ENCODE data around the gene LARP1. TPM values are rescaled to one million over a fixed set of nuclear protein-coding genes. Genes with fewer than 3 reads are reported as not detected.

LARP1 gene
- total RNA-seq, 1 donor from 2014 or later = 249 TPM

- Mint-ChIP-seq H3K4me3 (no peak overlapping the region), H3K27me3 (ENCODE audit: low read depth) (no peaks in the 10 kb centered on the region), H3K9me3 (no peaks in the 10 kb centered on the region), H3K36me3 (no peaks in the 10 kb centered on the region), H3K27ac (no peak overlapping the region), H3K4me1 (peaks cover 20% of the 10 kb centered on the region)
- TF ChIP-seq CTCF (IDR thresholded peaks at IDR 0.05; ENCODE audit: unreplicated experiment) = no peak
- DNase-seq (ENCODE audit: low spot score in 2 of 2, unreplicated experiment in 2 of 2) = no peak
Observed at GRCh38 chr5:154779105-154779504, 23.9 kb downstream of the LARP1 start.

GRCh38 chr5:154780128-154780527 is 25.0 kb downstream of the LARP1 start:
- TF ChIP-seq CTCF (IDR thresholded peaks at IDR 0.05; ENCODE audit: unreplicated experiment) = no peak
- H3K27me3 Mint-ChIP-seq (ENCODE audit: low read depth) = no peaks in the 10 kb centered on the region
- H3K36me3 Mint-ChIP-seq = no peaks in the 10 kb centered on the region
- H3K9me3 Mint-ChIP-seq = no peaks in the 10 kb centered on the region
- peak overlapping the region; percentile 13 for H3K27ac Mint-ChIP-seq
- peaks cover 24% of the 10 kb centered on the region for H3K4me1 Mint-ChIP-seq
- no peak overlapping the region for H3K4me3 Mint-ChIP-seq
- no peak for DNase-seq (ENCODE audit: low spot score in 2 of 2, unreplicated experiment in 2 of 2)

GRCh38 chr5:154782326-154782725 is 27.1 kb downstream of the LARP1 start:
- H3K4me1 Mint-ChIP-seq = peaks cover 27% of the 10 kb centered on the region
- H3K27ac Mint-ChIP-seq = peak overlapping the region; percentile 16
- DNase-seq (ENCODE audit: low spot score in 2 of 2, unreplicated experiment in 2 of 2) = no peak
- H3K36me3 Mint-ChIP-seq = no peaks in the 10 kb centered on the region
- no peak for TF ChIP-seq CTCF (IDR thresholded peaks at IDR 0.05; ENCODE audit: unreplicated experiment)
- no peaks in the 10 kb centered on the region for H3K9me3 Mint-ChIP-seq
- H3K27me3 Mint-ChIP-seq (ENCODE audit: low read depth) = no peaks in the 10 kb centered on the region
- H3K4me3 Mint-ChIP-seq = no peak overlapping the region

- H3K27me3 Mint-ChIP-seq (ENCODE audit: low read depth) = no peaks in the 10 kb centered on the region
- no peak overlapping the region for H3K4me3 Mint-ChIP-seq
- H3K27ac Mint-ChIP-seq = peak overlapping the region; percentile 16
- H3K36me3 Mint-ChIP-seq = no peaks in the 10 kb centered on the region
- no peak for DNase-seq (ENCODE audit: low spot score in 2 of 2, unreplicated experiment in 2 of 2)
- H3K9me3 Mint-ChIP-seq = no peaks in the 10 kb centered on the region
- TF ChIP-seq CTCF (IDR thresholded peaks at IDR 0.05; ENCODE audit: unreplicated experiment) = no peak
- peaks cover 34% of the 10 kb centered on the region for H3K4me1 Mint-ChIP-seq
Observed at GRCh38 chr5:154782812-154783592, 27.8 kb downstream of the LARP1 start.

GRCh38 chr5:154783774-154784460 is 28.7 kb downstream of the LARP1 start:
- TF ChIP-seq CTCF (IDR thresholded peaks at IDR 0.05; ENCODE audit: unreplicated experiment) = no peak

More at GRCh38 chr5:154783774-154784460, 28.7 kb downstream of the LARP1 start:
- H3K36me3 Mint-ChIP-seq = peaks cover 4% of the 10 kb centered on the region
- no peak for DNase-seq (ENCODE audit: low spot score in 2 of 2, unreplicated experiment in 2 of 2)
- no peak overlapping the region for H3K4me3 Mint-ChIP-seq
- no peaks in the 10 kb centered on the region for H3K27me3 Mint-ChIP-seq (ENCODE audit: low read depth)
- no peaks in the 10 kb centered on the region for H3K9me3 Mint-ChIP-seq
- peaks cover 39% of the 10 kb centered on the region for H3K4me1 Mint-ChIP-seq
- H3K27ac Mint-ChIP-seq = no peak overlapping the region

All from mesothelial cell of epicardium (in vitro differentiated cells).